ENCODE results near the gene NUP85. TPM values are rescaled to one million over a fixed set of nuclear protein-coding genes. Genes with fewer than 3 reads are reported as not detected.
"Not testable (repeated sequence)": the region's sequence is repeated elsewhere in the genome, so short reads cannot be mapped to it uniquely, and the experiment has no call there.

Gene NUP85
- total RNA-seq, 1 donor from 2014 or later = 21.2 TPM

GRCh38 chr17:75271955-75272847, 66.7 kb downstream of the NUP85 start:
- intact Hi-C loops (cut with micrococcal nuclease) = no loop called here
- DNase-seq = peak; percentile 71
- Histone ChIP-seq H3K4me1 (peaks cover 46% of the 10 kb centered on the region), H3K36me3 (peaks cover 12% of the 10 kb centered on the region), H3K27me3 (ENCODE audit: low read depth) (no peaks in the 10 kb centered on the region), H3K4me3 (peak overlapping the region; percentile 90), H3K9me3 (replicated peaks) (no peaks in the 10 kb centered on the region), H3K27ac (replicated peaks) (peak overlapping the region; percentile 97)
- TF ChIP-seq CTCF (IDR thresholded peaks at IDR 0.05; ENCODE audit: borderline replicate concordance) = no peak

- TF ChIP-seq CTCF (IDR thresholded peaks at IDR 0.05; ENCODE audit: borderline replicate concordance) = no peak
- H3K4me3 ChIP-seq = no peak overlapping the region
- peaks cover 10% of the 10 kb centered on the region for H3K36me3 ChIP-seq
- peaks cover 40% of the 10 kb centered on the region for H3K4me1 ChIP-seq
- no peaks in the 10 kb centered on the region for H3K9me3 ChIP-seq (replicated peaks)
- intact Hi-C loops (cut with micrococcal nuclease) = no loop called here
- no peaks in the 10 kb centered on the region for H3K27me3 ChIP-seq (ENCODE audit: low read depth)
- H3K27ac ChIP-seq (replicated peaks) = peak overlapping the region; percentile 97
- no peak for DNase-seq
Measured at GRCh38 chr17:75272848-75273184, 67.3 kb downstream of the NUP85 start.

- Histone ChIP-seq H3K4me1 (peaks cover 38% of the 10 kb centered on the region), H3K27me3 (ENCODE audit: low read depth) (no peaks in the 10 kb centered on the region), H3K4me3 (no peak overlapping the region), H3K9me3 (replicated peaks) (no peaks in the 10 kb centered on the region), H3K36me3 (peaks cover 10% of the 10 kb centered on the region), H3K27ac (replicated peaks) (no peak overlapping the region)
- intact Hi-C loops (cut with micrococcal nuclease) = no loop called here
- no peak for DNase-seq
- no peak for TF ChIP-seq CTCF (IDR thresholded peaks at IDR 0.05; ENCODE audit: borderline replicate concordance)
Measured at GRCh38 chr17:75273977-75274708, 68.7 kb downstream of the NUP85 start.

- TF ChIP-seq CTCF (IDR thresholded peaks at IDR 0.05; ENCODE audit: borderline replicate concordance) = no peak
- intact Hi-C loops (cut with micrococcal nuclease) = no loop called here
- H3K4me3 ChIP-seq = no peak overlapping the region
- no peak overlapping the region for H3K27ac ChIP-seq (replicated peaks)
- no peaks in the 10 kb centered on the region for H3K27me3 ChIP-seq (ENCODE audit: low read depth)
- H3K9me3 ChIP-seq (replicated peaks) = no peaks in the 10 kb centered on the region
- H3K4me1 ChIP-seq = peaks cover 9% of the 10 kb centered on the region
- no peak for DNase-seq
- peaks cover 30% of the 10 kb centered on the region for H3K36me3 ChIP-seq
Measured at GRCh38 chr17:75277664-75278071, 72.2 kb downstream of the NUP85 start.

- H3K9me3 ChIP-seq (replicated peaks); H3K4me1 ChIP-seq; H3K27me3 ChIP-seq (ENCODE audit: low read depth); intact Hi-C loops (cut with micrococcal nuclease); H3K27ac ChIP-seq (replicated peaks); DNase-seq; H3K4me3 ChIP-seq: not testable (repeated sequence)
- peaks cover 39% of the 10 kb centered on the region for H3K36me3 ChIP-seq
Measured at GRCh38 chr17:75280189-75280588, 74.7 kb downstream of the NUP85 start.

- H3K27me3 ChIP-seq (ENCODE audit: low read depth) = no peaks in the 10 kb centered on the region
- no peaks in the 10 kb centered on the region for H3K9me3 ChIP-seq (replicated peaks)
- intact Hi-C loops (cut with micrococcal nuclease) = no loop called here
- H3K36me3 ChIP-seq = peaks cover 48% of the 10 kb centered on the region
- no peak overlapping the region for H3K27ac ChIP-seq (replicated peaks)
- H3K4me3 ChIP-seq = no peak overlapping the region
- no peak for DNase-seq
- TF ChIP-seq CTCF (IDR thresholded peaks at IDR 0.05; ENCODE audit: borderline replicate concordance) = no peak
- peaks cover 17% of the 10 kb centered on the region for H3K4me1 ChIP-seq
Measured at GRCh38 chr17:75285123-75285522, 79.6 kb downstream of the NUP85 start.
